CD4-positive, alpha-beta T cell treated with Interleukin-15 for 1 hour (primary cell): ENCODE data around the gene ZNF189.

Experiments used
- DNase-seq: peaks from one replicate; pipeline ENCODE4 v3.0.0-alpha.2; 2020

The ZNF189 gene

GRCh38 chr9:101457003-101457402 lies 58.4 kb downstream of the ZNF189 start:
- DNase-seq = no peak

DNA sequence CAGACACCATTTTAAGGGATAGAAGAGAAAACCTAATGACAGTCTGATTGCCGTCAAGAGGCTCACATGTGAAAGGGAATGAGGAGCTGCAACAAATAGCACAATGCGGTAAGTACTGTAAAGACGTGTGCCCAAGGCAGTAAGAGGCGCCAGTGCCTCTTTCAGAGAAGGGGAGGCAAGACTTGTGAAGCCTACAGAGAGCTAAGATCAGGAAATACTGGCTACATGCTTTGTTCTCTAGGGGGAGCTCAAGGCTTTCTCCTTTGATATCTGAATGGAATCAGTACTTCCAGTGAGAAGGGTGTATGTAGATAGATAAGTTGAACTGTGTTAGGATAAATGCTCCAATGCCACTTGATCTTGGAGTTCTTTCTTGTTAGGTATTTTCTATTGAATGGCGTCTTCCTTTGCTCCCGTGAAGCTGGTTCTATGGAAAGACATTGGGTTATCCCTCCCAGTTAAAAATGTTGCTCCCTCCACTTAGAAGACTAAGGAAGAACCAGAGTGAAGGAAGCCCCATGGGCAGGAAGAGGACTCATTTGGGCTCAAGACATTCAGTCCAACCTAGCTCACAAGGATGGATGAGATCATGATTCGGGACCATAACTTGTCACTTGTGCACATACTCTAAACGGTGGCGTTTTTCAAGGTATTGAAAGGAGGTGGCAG lies 60.4 kb downstream of the ZNF189 start:
- DNase-seq = no peak
